ENCODE measurements around the gene LIN54. TPM values are rescaled to one million over a fixed set of nuclear protein-coding genes. Genes with fewer than 3 reads are reported as not detected.

The LIN54 gene
- total and polyA plus RNA-seq, 2 of the 13 experiments (the other 11 are each of a cell fraction or from before 2014, with no cell fraction given) = 25.2 to 32.9 TPM

GRCh38 chr4:82900411-82901182 is 110.0 kb downstream of the LIN54 start, which contains the start of gene THAP9 (continued):
- TF ChIP-seq RFX3 (CRISPR knock-in tag; IDR thresholded peaks at IDR 0.05) = no peak
- TF ChIP-seq AHR (CRISPR knock-in tag; IDR thresholded peaks at IDR 0.05) = peak; percentile 27; the same call in 1 of the 2 replicates
- no peak for TF ChIP-seq HOXA7 (CRISPR knock-in tag; IDR thresholded peaks at IDR 0.05)
- peak; percentile 7; the same call in 1 of the 2 replicates for TF ChIP-seq CAMTA2 (CRISPR knock-in tag; IDR thresholded peaks at IDR 0.05; ENCODE audit: borderline replicate concordance)
- peak; percentile 45; the same call in 1 of the 2 replicates for TF ChIP-seq DNMT3B (CRISPR knock-in tag; conservative IDR thresholded peaks at IDR 0.05)
- peak; percentile 69; the same call in 1 of the 2 replicates for TF ChIP-seq ZNF749 (CRISPR knock-in tag; IDR thresholded peaks at IDR 0.05; ENCODE audit: borderline replicate concordance)
- TF ChIP-seq ZNF775 (CRISPR knock-in tag; IDR thresholded peaks at IDR 0.05; ENCODE audit: borderline replicate concordance) = no peak
- peak; percentile 97 for TF ChIP-seq ZGPAT (CRISPR knock-in tag; IDR thresholded peaks at IDR 0.05)
- TF ChIP-seq TAF1 (CRISPR knock-in tag; IDR thresholded peaks at IDR 0.05) = peak; percentile 78
- peak; percentile 92 for TF ChIP-seq REL (CRISPR knock-in tag; conservative IDR thresholded peaks at IDR 0.05)
- TF ChIP-seq ZNF709 (CRISPR knock-in tag; IDR thresholded peaks at IDR 0.05) = peak; percentile 87
- TF ChIP-seq TARDBP (CRISPR knock-in tag; IDR thresholded peaks at IDR 0.05) = peak; percentile 67
- TF ChIP-seq SRY (CRISPR knock-in tag; IDR thresholded peaks at IDR 0.05) = peak; percentile 88
- TF ChIP-seq KAT7 (CRISPR knock-in tag; IDR thresholded peaks at IDR 0.05; ENCODE audit: borderline replicate concordance) = 0 out of 2 replicates have a peak, but pooled peaks have one; percentile 28
- no peak for TF ChIP-seq SMARCC2 (IDR thresholded peaks at IDR 0.05)
- peak; percentile 43 for TF ChIP-seq PATZ1 (CRISPR knock-in tag; IDR thresholded peaks at IDR 0.05)
- TF ChIP-seq SP140L (CRISPR knock-in tag; IDR thresholded peaks at IDR 0.05; ENCODE audit: borderline replicate concordance) = no peak
- TF ChIP-seq FOSL2 (CRISPR knock-in tag; IDR thresholded peaks at IDR 0.05) = peak; percentile 84
- TF ChIP-seq MEF2D (CRISPR knock-in tag; IDR thresholded peaks at IDR 0.05) = peak; percentile 47; the same call in 1 of the 2 replicates
- peak; percentile 91; the same call in 1 of the 2 replicates for TF ChIP-seq ZNF230 (CRISPR knock-in tag; IDR thresholded peaks at IDR 0.05)
- TF ChIP-seq ZIK1 (CRISPR knock-in tag; IDR thresholded peaks at IDR 0.05; ENCODE audit: borderline replicate concordance, low read depth) = 0 out of 2 replicates have a peak, but pooled peaks have one; percentile 41
- peak; percentile 99 for TF ChIP-seq HNRNPLL (IDR thresholded peaks at IDR 0.05; ENCODE audit: low read depth, low read length, poor library complexity, severe bottlenecking)
- TF ChIP-seq ZMYM2 (CRISPR knock-in tag; IDR thresholded peaks at IDR 0.05) = 0 out of 2 replicates have a peak, but pooled peaks have one; percentile 69
- TF ChIP-seq TBL1XR1 (IDR thresholded peaks at IDR 0.05; ENCODE audit: borderline replicate concordance, low read length, partially characterized antibody) = no peak
- peak; percentile 4 for TF ChIP-seq TEAD3 (CRISPR knock-in tag; optimal IDR thresholded peaks at IDR 0.05; ENCODE audit: borderline replicate concordance)
- TF ChIP-seq ELF4 (CRISPR knock-in tag; IDR thresholded peaks at IDR 0.05; ENCODE audit: borderline replicate concordance) = no peak; the same call in 1 of the 2 replicates
- peak; percentile 58; the same call in 1 of the 2 replicates for TF ChIP-seq ZNF143 (CRISPR knock-in tag; IDR thresholded peaks at IDR 0.05)
- TF ChIP-seq SP5 (CRISPR knock-in tag; IDR thresholded peaks at IDR 0.05; ENCODE audit: borderline replicate concordance, low read depth) = peak; percentile 49; the same call in 1 of the 2 replicates
